Fibroblast of lung (primary cell): ENCODE measurements around the gene TANC1. TPM values are rescaled to one million over a fixed set of nuclear protein-coding genes. Genes with fewer than 3 reads are reported as not detected.

Experiments used
- DNase-seq, 2 donors: peaks; one replicate each; pipeline versions ENCODE4 v3.0.0 to v3.0.0-alpha.2; 2010; ENCODE audit warnings: low read depth in 2 of 2
- H2AFZ ChIP-seq: 2 replicates; pipeline ENCODE4 v1.5.1; 2012; ENCODE audit warnings: low read length, control low read depth, inconsistent platforms
- H3K27ac ChIP-seq: 2 replicates; pipeline ENCODE4 v1.5.1; 2011; ENCODE audit warnings: low read length, control low read depth; ENCODE audit not compliant: insufficient read depth
- H3K27me3 ChIP-seq: 2 replicates; pipeline ENCODE4 v1.5.1; 2011; ENCODE audit warnings: mild to moderate bottlenecking, low read length; ENCODE audit not compliant: control insufficient read depth, insufficient read depth
- H3K36me3 ChIP-seq: 2 replicates; pipeline ENCODE4 v1.5.1; 2011; ENCODE audit warnings: low read length; ENCODE audit not compliant: control insufficient read depth, insufficient read depth
- H3K4me1 ChIP-seq: 2 replicates; pipeline ENCODE4 v1.5.1; 2011; ENCODE audit warnings: low read length; ENCODE audit not compliant: control insufficient read depth, insufficient read depth; ENCODE audit errors: extremely low read depth
- H3K4me2 ChIP-seq: 2 replicates; pipeline ENCODE4 v1.5.1; 2011; ENCODE audit warnings: low read length, control low read depth; ENCODE audit not compliant: insufficient read depth; ENCODE audit errors: extremely low read depth
- H3K4me3 ChIP-seq, 4 experiments: fragments of 200-600 bp in 1 of 4; sonication (generic) in 1 of 4; replicated peaks in 1 of 4; 2 replicates each; pipeline ENCODE4 v1.5.1; 2011 to 2016; ENCODE audit warnings: low read length in 4 of 4, low read depth in 3 of 4, mild to moderate bottlenecking in 3 of 4, control low read depth in 2 of 4, inconsistent platforms in 1 of 4, mixed read lengths in 1 of 4; ENCODE audit not compliant: insufficient read depth in 1 of 4; ENCODE audit errors: control extremely low read depth in 1 of 4
- H3K79me2 ChIP-seq: 2 replicates; pipeline ENCODE4 v1.5.1; 2012; ENCODE audit warnings: mild to moderate bottlenecking, low read length, inconsistent platforms; ENCODE audit not compliant: control insufficient read depth, insufficient read depth
- H3K9ac ChIP-seq: 2 replicates; pipeline ENCODE4 v1.5.1; 2011; ENCODE audit warnings: mild to moderate bottlenecking, low read length, control low read depth; ENCODE audit not compliant: insufficient read depth
- H3K9me3 ChIP-seq: 2 replicates; pipeline ENCODE4 v1.5.1; 2012; ENCODE audit warnings: low read depth, low read length; ENCODE audit not compliant: control insufficient read depth, insufficient read depth
- H4K20me1 ChIP-seq: 2 replicates; pipeline ENCODE4 v1.5.1; 2011; ENCODE audit warnings: low read length; ENCODE audit not compliant: control insufficient read depth, insufficient read depth; ENCODE audit errors: extremely low read depth
- CTCF ChIP-seq, 2 donors: IDR thresholded peaks in 1 of 2; conservative IDR thresholded peaks in 1 of 2; 1 replicate in 1 of 2; 2 replicates in 1 of 2; pipeline ENCODE4 v1.5.1; 2011 to 2012; ENCODE audit warnings: low read length in 2 of 2, control low read depth in 1 of 2, inconsistent platforms in 1 of 2, low read depth in 1 of 2, mild to moderate bottlenecking in 1 of 2
- EZH2 ChIP-seq: IDR thresholded peaks from 2 replicates; pipeline ENCODE4 v1.5.1; 2012; ENCODE audit warnings: low read length, control low read depth, mild to moderate bottlenecking; ENCODE audit errors: missing control alignments
- polyA plus RNA-seq, 2 donors: library from polyadenylated mRNA; depleted of rRNA in 1 of 2; stranded (reverse) in 1 of 2; unstranded in 1 of 2; fragments of >200 nt; gene quantifications; 2 replicates each; pipeline ENCODE4 v1.2.1, GENCODE V29; 2011 to 2012; ENCODE audit warnings: missing spikeins in 1 of 2
- total RNA-seq: library from RNA; depleted of rRNA; stranded (reverse); fragments of >200 nt; gene quantifications from 2 replicates; pipeline ENCODE4 v1.2.1, GENCODE V29; 2014

TANC1 gene
- total and polyA plus RNA-seq, 2 donors (not counting 1 experiment from before 2014, with no cell fraction given) = 32.7 to 41.9 TPM

GRCh38 chr2:158979772-158980171 is 11.3 kb downstream of the TANC1 start:
- H3K9me3 ChIP-seq = no peaks in the 10 kb centered on the region
- peaks cover 2% of the 10 kb centered on the region for H3K4me1 ChIP-seq
- no peaks in the 10 kb centered on the region for H3K27me3 ChIP-seq
- H2AFZ ChIP-seq = no peak overlapping the region
- DNase-seq = peak in 1 of 2 donors; percentile 45
- no peak overlapping the region for H3K9ac ChIP-seq
- no peak overlapping the region for H3K4me2 ChIP-seq
- H3K36me3 ChIP-seq = no peaks in the 10 kb centered on the region
- no peak overlapping the region for H3K27ac ChIP-seq
- H3K4me3 ChIP-seq = no peak overlapping the region
- TF ChIP-seq EZH2 (no peak), CTCF (conservative IDR thresholded peaks at IDR 0.05 in 1 of 2, IDR thresholded peaks at IDR 0.05 in 1 of 2; ENCODE audit: low read depth in 1 of 2, low read length in 2 of 2) (no peak)
- H3K79me2 ChIP-seq = peaks cover 47% of the 10 kb centered on the region
- H4K20me1 ChIP-seq = no peaks in the 10 kb centered on the region

- no peaks in the 10 kb centered on the region for H3K36me3 ChIP-seq
- no peaks in the 10 kb centered on the region for H3K27me3 ChIP-seq
- no peak overlapping the region for H2AFZ ChIP-seq
- H3K4me1 ChIP-seq = peaks cover 2% of the 10 kb centered on the region
- H4K20me1 ChIP-seq = no peaks in the 10 kb centered on the region
- no peak overlapping the region for H3K27ac ChIP-seq
- H3K9ac ChIP-seq = no peak overlapping the region
- no peak overlapping the region for H3K4me2 ChIP-seq
- H3K4me3 ChIP-seq = no peak overlapping the region
- no peaks in the 10 kb centered on the region for H3K9me3 ChIP-seq
- H3K79me2 ChIP-seq = peaks cover 54% of the 10 kb centered on the region
- no peak for TF ChIP-seq EZH2
- TF ChIP-seq CTCF (conservative IDR thresholded peaks at IDR 0.05 in 1 of 2, IDR thresholded peaks at IDR 0.05 in 1 of 2; ENCODE audit: low read depth in 1 of 2, low read length in 2 of 2) = no peak
- no peak for DNase-seq
These were observed 16.2 kb downstream of the TANC1 start for GRCh38 chr2:158984604-158985135.

GRCh38 chr2:158988501-158988900 is 20.1 kb downstream of the TANC1 start:
- H3K9ac ChIP-seq = no peak overlapping the region
- DNase-seq = no peak

More at GRCh38 chr2:158988501-158988900, 20.1 kb downstream of the TANC1 start:
- H4K20me1 ChIP-seq = no peaks in the 10 kb centered on the region
- H3K27ac ChIP-seq = no peak overlapping the region
- no peak overlapping the region for H3K4me3 ChIP-seq
- no peaks in the 10 kb centered on the region for H3K36me3 ChIP-seq
- H3K9me3 ChIP-seq = no peaks in the 10 kb centered on the region
- H3K79me2 ChIP-seq = peaks cover 56% of the 10 kb centered on the region
- peaks cover 12% of the 10 kb centered on the region for H3K4me1 ChIP-seq
- H2AFZ ChIP-seq = no peak overlapping the region
- H3K27me3 ChIP-seq = no peaks in the 10 kb centered on the region
- TF ChIP-seq CTCF (conservative IDR thresholded peaks at IDR 0.05 in 1 of 2, IDR thresholded peaks at IDR 0.05 in 1 of 2; ENCODE audit: low read depth in 1 of 2, low read length in 2 of 2) = no peak
- TF ChIP-seq EZH2 = no peak
- no peak overlapping the region for H3K4me2 ChIP-seq
